ENCODE measurements around the gene RFX8.

- TF ChIP-seq POLR2A (IDR thresholded peaks at IDR 0.05) (no peak), CTCF (IDR thresholded peaks at IDR 0.05) (no peak), POLR2AphosphoS5 (IDR thresholded peaks at IDR 0.05) (no peak)
Measured at GRCh38 chr2:101463911-101464641, 10.8 kb downstream of the RFX8 start.
